Neural progenitor cell (in vitro differentiated cells): Measurements from ENCODE around the gene GDPD4. TPM values are rescaled to one million over a fixed set of nuclear protein-coding genes. Genes with fewer than 3 reads are reported as not detected.

ENCODE experiments used
- DNase-seq: peaks from one replicate; pipeline ENCODE4 v3.0.0-alpha.2; 2016; ENCODE audit warnings: low spot score
- H2AFZ ChIP-seq: fragments of 200-600 bp; sonication (generic); replicated peaks from 2 replicates; pipeline ENCODE4 v1.6.1; 2016; ENCODE audit warnings: antibody characterized with exemption
- H3F3A ChIP-seq: fragments of 200-600 bp; sonication (generic); 2 replicates; pipeline ENCODE4 v1.6.1; 2016; ENCODE audit warnings: antibody characterized with exemption, low read depth
- H3K27ac ChIP-seq: fragments of 200-600 bp; sonication (generic); 2 replicates; pipeline ENCODE4 v1.5.1; 2016; ENCODE audit warnings: mild to moderate bottlenecking
- H3K27me3 ChIP-seq: fragments of 200-600 bp; sonication (generic); 2 replicates; pipeline ENCODE4 v1.6.1; 2016; ENCODE audit warnings: mild to moderate bottlenecking, moderate library complexity
- H3K36me3 ChIP-seq: fragments of 200-600 bp; sonication (generic); 2 replicates; pipeline ENCODE4 v1.5.1; 2016
- H3K4me1 ChIP-seq: fragments of 200-600 bp; sonication (generic); 2 replicates; pipeline ENCODE4 v1.6.1; 2016; ENCODE audit warnings: mixed run types
- H3K4me2 ChIP-seq: fragments of 200-600 bp; sonication (generic); 2 replicates; pipeline ENCODE4 v1.6.1; 2016
- H3K4me3 ChIP-seq: fragments of 200-600 bp; sonication (generic); 2 replicates; pipeline ENCODE4 v1.5.1; 2016
- H3K79me2 ChIP-seq: fragments of 200-600 bp; sonication (generic); 2 replicates; pipeline ENCODE4 v1.6.1; 2016; ENCODE audit warnings: low read depth
- H3K9ac ChIP-seq: fragments of 200-600 bp; sonication (generic); 2 replicates; pipeline ENCODE4 v1.6.1; 2016
- H3K9me3 ChIP-seq: fragments of 200-600 bp; sonication (generic); 2 replicates; pipeline ENCODE4 v1.5.1; 2016; ENCODE audit warnings: low read depth
- H4K20me1 ChIP-seq: fragments of 200-600 bp; sonication (generic); 2 replicates; pipeline ENCODE4 v1.6.1; 2016; ENCODE audit warnings: low read depth
- H3K27ac Mint-ChIP-seq: 3 replicates; pipeline ENCODE4 v1.8.0; 2021; ENCODE audit warnings: mixed read lengths
- H3K27me3 Mint-ChIP-seq: 2 replicates; pipeline ENCODE4 v1.8.0; 2022; ENCODE audit warnings: low read depth, mild to moderate bottlenecking, inconsistent platforms, moderate library complexity, mixed read lengths; ENCODE audit not compliant: insufficient read depth
- H3K36me3 Mint-ChIP-seq: 3 replicates; pipeline ENCODE4 v1.8.0; 2021; ENCODE audit warnings: mixed read lengths
- H3K4me1 Mint-ChIP-seq: 3 replicates; pipeline ENCODE4 v1.8.0; 2021; ENCODE audit warnings: mixed read lengths
- H3K4me3 Mint-ChIP-seq: 3 replicates; pipeline ENCODE4 v1.8.0; 2021; ENCODE audit warnings: mild to moderate bottlenecking, moderate library complexity, mixed read lengths
- H3K9me3 Mint-ChIP-seq: 3 replicates; pipeline ENCODE4 v1.8.0; 2020; ENCODE audit warnings: mixed read lengths
- CTCF ChIP-seq: fragments of 200-600 bp; sonication (generic); IDR thresholded peaks from 2 replicates; pipeline ENCODE4 v1.5.1; 2017; ENCODE audit warnings: antibody characterized with exemption, mild to moderate bottlenecking
- EZH2 ChIP-seq: fragments of 200-600 bp; sonication (generic); IDR thresholded peaks from 2 replicates; pipeline ENCODE4 v1.6.1; 2017; ENCODE audit warnings: antibody characterized with exemption, mild to moderate bottlenecking, moderate library complexity
- EZH2phosphoT487 ChIP-seq: fragments of 200-600 bp; sonication (generic); IDR thresholded peaks from 2 replicates; pipeline ENCODE4 v1.6.1; 2017; ENCODE audit warnings: antibody characterized with exemption
- total RNA-seq: library from RNA; depleted of rRNA; stranded (reverse); fragments of >200 nt; gene quantifications from 2 replicates; pipeline ENCODE4 v1.2.3, GENCODE V29; 2015; ENCODE audit warnings: low replicate concordance

GDPD4 gene
- total RNA-seq, 1 donor from 2014 or later = not detected

DNA sequence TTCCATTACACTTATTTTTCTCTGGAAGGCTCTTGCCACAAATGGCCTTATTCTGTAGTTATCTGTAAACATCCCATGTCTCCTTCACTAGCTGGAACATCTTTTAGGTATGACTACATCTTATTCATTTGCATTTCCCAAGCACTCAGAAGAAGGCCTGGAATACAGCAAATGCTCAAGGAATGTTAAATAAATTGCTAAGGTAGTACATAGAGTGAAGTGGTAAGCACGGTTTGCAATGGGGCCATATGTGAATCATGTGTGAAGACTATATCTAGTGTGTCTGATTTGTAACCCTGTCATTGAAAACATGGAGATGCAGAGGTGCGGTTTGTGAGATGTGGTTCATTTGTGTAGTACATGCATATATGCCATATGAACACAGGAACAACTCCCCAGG, 33.5 kb downstream of the GDPD4 start:
- Histone ChIP-seq H3K36me3 (no peaks in the 10 kb centered on the region), H3K27me3 (no peaks in the 10 kb centered on the region), H3K4me3 (no peak overlapping the region), H3K9ac (no peak overlapping the region), H3F3A (no peaks in the 10 kb centered on the region), H3K4me2 (no peak overlapping the region), H3K4me1 (no peaks in the 10 kb centered on the region), H3K79me2 (no peaks in the 10 kb centered on the region), H3K9me3 (no peaks in the 10 kb centered on the region), H3K27ac (no peak overlapping the region), H4K20me1 (no peaks in the 10 kb centered on the region), H2AFZ (no peak overlapping the region)
- Mint-ChIP-seq H3K27me3 (no peaks in the 10 kb centered on the region), H3K36me3 (no peaks in the 10 kb centered on the region), H3K9me3 (no peaks in the 10 kb centered on the region), H3K27ac (no peak overlapping the region), H3K4me3 (no peak overlapping the region), H3K4me1 (no peaks in the 10 kb centered on the region)
- DNase-seq = no peak
- no peak for TF ChIP-seq EZH2
- no peak for TF ChIP-seq CTCF
- TF ChIP-seq EZH2phosphoT487 = no peak

DNA sequence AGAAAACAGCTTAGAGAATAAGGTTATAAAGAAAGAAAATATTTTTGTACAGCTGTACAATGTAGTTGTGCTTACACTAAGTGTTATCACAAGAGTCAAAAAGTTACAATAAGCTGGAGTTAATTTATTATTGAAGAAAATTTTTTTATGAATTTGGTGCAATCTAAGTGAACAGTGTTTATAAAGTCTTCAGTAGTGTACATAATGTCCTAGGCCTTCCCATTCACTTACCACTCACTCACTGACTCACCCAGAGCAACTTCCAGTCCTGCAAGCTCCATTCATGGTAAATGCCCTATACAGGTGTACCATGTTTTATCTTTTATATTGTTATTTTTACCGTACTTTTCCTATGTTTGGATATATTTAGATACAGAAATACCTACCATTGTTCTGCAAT, 34.7 kb downstream of the GDPD4 start:
- no peaks in the 10 kb centered on the region for H3K79me2 ChIP-seq
- H3K27ac ChIP-seq = no peak overlapping the region
- H3K4me1 ChIP-seq = no peaks in the 10 kb centered on the region
- no peaks in the 10 kb centered on the region for H4K20me1 ChIP-seq
- no peak overlapping the region for H2AFZ ChIP-seq
- H3K4me1 Mint-ChIP-seq = no peaks in the 10 kb centered on the region
- H3K4me3 Mint-ChIP-seq = no peak overlapping the region
- no peak overlapping the region for H3K9ac ChIP-seq
- no peaks in the 10 kb centered on the region for H3K27me3 Mint-ChIP-seq
- no peaks in the 10 kb centered on the region for H3K36me3 Mint-ChIP-seq
- no peaks in the 10 kb centered on the region for H3K27me3 ChIP-seq
- H3K9me3 Mint-ChIP-seq = peaks cover 5% of the 10 kb centered on the region
- H3F3A ChIP-seq = no peaks in the 10 kb centered on the region
- no peaks in the 10 kb centered on the region for H3K36me3 ChIP-seq
- H3K27ac Mint-ChIP-seq = no peak overlapping the region
- DNase-seq = no peak
- no peak for TF ChIP-seq EZH2
- TF ChIP-seq CTCF = no peak
- no peak for TF ChIP-seq EZH2phosphoT487
- no peaks in the 10 kb centered on the region for H3K9me3 ChIP-seq
- no peak overlapping the region for H3K4me3 ChIP-seq
- H3K4me2 ChIP-seq = no peak overlapping the region

DNA sequence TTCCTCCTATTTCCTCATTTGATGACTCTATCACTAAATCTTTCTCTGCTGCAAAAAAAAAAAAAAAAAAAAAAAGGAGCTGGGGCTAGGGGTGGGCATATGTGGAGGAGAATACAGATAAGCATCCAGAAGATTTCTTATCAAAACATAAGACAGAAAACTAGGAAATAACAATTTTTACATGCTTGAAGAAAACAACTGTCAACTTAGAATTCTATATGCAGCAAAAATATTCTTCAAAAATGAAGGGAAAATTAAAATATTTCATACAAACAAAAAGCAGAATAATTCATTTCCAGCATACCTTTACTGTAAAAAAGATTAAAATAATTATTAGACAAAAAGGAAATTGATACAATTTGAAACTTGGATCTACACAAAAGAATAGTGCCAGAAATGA, 38.7 kb downstream of the GDPD4 start:
- DNase-seq = no peak
- Mint-ChIP-seq H3K27ac (no peak overlapping the region), H3K9me3 (peaks cover 5% of the 10 kb centered on the region), H3K4me1 (no peaks in the 10 kb centered on the region), H3K27me3 (no peaks in the 10 kb centered on the region), H3K36me3 (no peaks in the 10 kb centered on the region), H3K4me3 (no peak overlapping the region)
- no peak for TF ChIP-seq EZH2phosphoT487
- TF ChIP-seq EZH2 = no peak
- no peak for TF ChIP-seq CTCF
- H3K9ac ChIP-seq = no peak overlapping the region
- no peak overlapping the region for H3K27ac ChIP-seq
- H3K27me3 ChIP-seq = no peaks in the 10 kb centered on the region
- H2AFZ ChIP-seq = no peak overlapping the region
- H3K4me2 ChIP-seq = no peak overlapping the region
- no peaks in the 10 kb centered on the region for H3F3A ChIP-seq
- no peaks in the 10 kb centered on the region for H3K79me2 ChIP-seq
- no peaks in the 10 kb centered on the region for H3K9me3 ChIP-seq
- no peaks in the 10 kb centered on the region for H4K20me1 ChIP-seq
- H3K4me1 ChIP-seq = no peaks in the 10 kb centered on the region
- no peaks in the 10 kb centered on the region for H3K36me3 ChIP-seq
- H3K4me3 ChIP-seq = no peak overlapping the region

- Histone ChIP-seq H3K27ac (no peak overlapping the region), H3K4me1 (no peaks in the 10 kb centered on the region), H3K4me2 (no peak overlapping the region), H4K20me1 (no peaks in the 10 kb centered on the region), H3K79me2 (no peaks in the 10 kb centered on the region), H3K9me3 (no peaks in the 10 kb centered on the region), H3K4me3 (no peak overlapping the region), H3K9ac (no peak overlapping the region), H2AFZ (no peak overlapping the region), H3K36me3 (no peaks in the 10 kb centered on the region), H3K27me3 (no peaks in the 10 kb centered on the region), H3F3A (no peaks in the 10 kb centered on the region)
- no peak overlapping the region for H3K27ac Mint-ChIP-seq
- H3K9me3 Mint-ChIP-seq = peaks cover 5% of the 10 kb centered on the region
- TF ChIP-seq EZH2phosphoT487 = no peak
- no peak for TF ChIP-seq CTCF
- TF ChIP-seq EZH2 = no peak
- H3K4me1 Mint-ChIP-seq = no peaks in the 10 kb centered on the region
- H3K27me3 Mint-ChIP-seq = no peaks in the 10 kb centered on the region
- no peak overlapping the region for H3K4me3 Mint-ChIP-seq
- DNase-seq = no peak
- no peaks in the 10 kb centered on the region for H3K36me3 Mint-ChIP-seq
Observed at GRCh38 chr11:77259641-77260040, 41.8 kb downstream of the GDPD4 start.
